GM12878 (cell line): ENCODE data around the gene OR10G2. TPM values are rescaled to one million over a fixed set of nuclear protein-coding genes. Genes with fewer than 3 reads are reported as not detected.

Experiments
- ATAC-seq: fragments of 200-7000 bp; cut with Tn5 transposase; 3 replicates; pipeline ENCODE4 v1.9.1; 2020; ENCODE audit warnings: mild to moderate bottlenecking, moderate library complexity
- BruUV-seq: library from RNA; stranded (reverse); fragments of 400-500 nt; replicated peaks from 2 replicates; lab custom pipeline; 2021; lab: Mats Ljungman, UMichigan
- CTCF ChIA-PET: fragments of 300-600 bp; sonication (Branson Sonifier 250); formaldehyde crosslinking; extraction: SDS; loops from one replicate; lab custom pipeline; 2021; ENCODE audit warnings: inconsistent platforms; lab: Yijun Ruan, JAX
- POLR2A ChIA-PET: fragments of 350-600 bp; formaldehyde crosslinking; extraction: SDS; loops from one replicate; lab custom pipeline; 2021; ENCODE audit warnings: inconsistent platforms; lab: Charles Lee
- RAD21 ChIA-PET: fragments of 300-600 bp; sonication (Branson Sonifier 250); formaldehyde crosslinking; loops from one replicate; lab custom pipeline; 2023; ENCODE audit warnings: antibody characterized with exemption; ENCODE audit not compliant: unreplicated experiment; lab: Charles Lee
- SMC1A ChIA-PET: fragments of 300-600 bp; sonication (Branson Sonifier 250); formaldehyde crosslinking; loops from one replicate; lab custom pipeline; 2023; ENCODE audit not compliant: unreplicated experiment, uncharacterized antibody; lab: Charles Lee
- DNase-seq: peaks from one replicate; pipeline ENCODE4 v3.0.0-alpha.2; 2011; ENCODE audit warnings: low read depth, low spot score
- FAIRE-seq: peaks from 3 replicates; lab custom pipeline; 2011; peaks lifted over from hg19 to GRCh38; lab: Jason Lieb, UNC
- H2AFZ ChIP-seq: 2 replicates; pipeline ENCODE4 v1.6.0; 2011; ENCODE audit warnings: low read depth, low read length, control low read depth; ENCODE audit not compliant: control insufficient read depth
- H3K27ac ChIP-seq: 2 replicates; pipeline ENCODE4 v1.5.1; 2011; ENCODE audit warnings: control low read depth; ENCODE audit not compliant: control insufficient read depth, insufficient read depth
- H3K27me3 ChIP-seq, 2 experiments: replicated peaks in 1 of 2; 2 replicates each; pipeline versions ENCODE4 v1.6.0 to v1.6.1; 2011; ENCODE audit warnings: low read length in 1 of 2; ENCODE audit not compliant: control insufficient read depth in 2 of 2, insufficient read depth in 2 of 2
- H3K36me3 ChIP-seq, 2 experiments: 2 replicates each; pipeline ENCODE4 v1.5.1; 2011; ENCODE audit warnings: low read length in 1 of 2; ENCODE audit not compliant: control insufficient read depth in 2 of 2, insufficient read depth in 2 of 2
- H3K4me1 ChIP-seq: 2 replicates; pipeline ENCODE4 v1.6.1; 2011; ENCODE audit warnings: mild to moderate bottlenecking, low read length, moderate library complexity, mixed read lengths; ENCODE audit not compliant: control insufficient read depth, insufficient read depth
- H3K4me2 ChIP-seq: 2 replicates; pipeline ENCODE4 v1.6.0; 2011; ENCODE audit warnings: control low read depth; ENCODE audit not compliant: control insufficient read depth, insufficient read depth
- H3K4me3 ChIP-seq: fragments of 200-600 bp; sonication (generic); 2 replicates; pipeline ENCODE4 v1.5.1; 2016
- H3K79me2 ChIP-seq: 2 replicates; pipeline ENCODE4 v1.6.0; 2011; ENCODE audit warnings: low read length; ENCODE audit not compliant: control insufficient read depth, insufficient read depth
- H3K9ac ChIP-seq: 2 replicates; pipeline ENCODE4 v1.8.0; 2011; ENCODE audit warnings: low read length, control low read depth, mixed read lengths; ENCODE audit not compliant: control insufficient read depth, insufficient read depth
- H3K9me3 ChIP-seq: replicated peaks from 3 replicates; pipeline ENCODE4 v1.5.1; 2011; ENCODE audit warnings: mild to moderate bottlenecking, low read length; ENCODE audit not compliant: control insufficient read depth, insufficient read depth
- H4K20me1 ChIP-seq: 2 replicates; pipeline ENCODE4 v1.6.0; 2011; ENCODE audit not compliant: control insufficient read depth, insufficient read depth
- ASH2L ChIP-seq: fragments of 300-600, 200-600 bp; sonication (generic); IDR thresholded peaks from 2 replicates; pipeline ENCODE4 v1.6.1; 2017; ENCODE audit warnings: low read depth, mild to moderate bottlenecking, borderline replicate concordance
- CBX5 ChIP-seq: sonication (generic); IDR thresholded peaks from 2 replicates; pipeline ENCODE4 v1.6.1; 2016; ENCODE audit warnings: low read depth, moderate library complexity, mild to moderate bottlenecking, inconsistent platforms
- EED ChIP-seq: sonication (generic); IDR thresholded peaks from 2 replicates; pipeline ENCODE4 v1.6.1; 2016; ENCODE audit warnings: antibody characterized with exemption, low read depth
- IRF4 ChIP-seq: IDR thresholded peaks from 2 replicates; pipeline ENCODE4 v1.6.1; 2011; ENCODE audit warnings: low read depth, low read length
- JUND ChIP-seq: IDR thresholded peaks from 2 replicates; pipeline ENCODE4 v1.6.1; 2012; ENCODE audit warnings: low read depth, mild to moderate bottlenecking, low read length, improper control_type of control experiment, moderate library complexity
- POLR2A ChIP-seq: IDR thresholded peaks from 2 replicates; pipeline ENCODE4 v1.6.1; 2011; ENCODE audit warnings: low read depth, mild to moderate bottlenecking, low read length
- PRDM15 ChIP-seq: fragments of 450-650 bp; formaldehyde crosslinking; IDR thresholded peaks from 2 replicates; pipeline ENCODE4 v1.4.0; 2020; ENCODE audit warnings: mild to moderate bottlenecking, moderate library complexity
- SPI1 ChIP-seq: IDR thresholded peaks from 2 replicates; pipeline ENCODE4 v1.6.1; 2011; ENCODE audit warnings: low read depth, mild to moderate bottlenecking, low read length, moderate library complexity, borderline replicate concordance; ENCODE audit not compliant: insufficient read depth
- SREBF2 ChIP-seq: IDR thresholded peaks from 2 replicates; pipeline ENCODE4 v1.6.1; 2012; ENCODE audit warnings: mild to moderate bottlenecking, low read length
- TBL1XR1 ChIP-seq: IDR thresholded peaks from 2 replicates; pipeline ENCODE4 v1.6.1; 2012; ENCODE audit warnings: low read depth, low read length, improper control_type of control experiment
- ZBTB40 ChIP-seq: fragments of 450-650 bp; IDR thresholded peaks from 2 replicates; pipeline ENCODE4 v1.6.1; 2016; ENCODE audit warnings: mild to moderate bottlenecking, moderate library complexity, borderline replicate concordance
- WGBS: methylation state at CpG from one replicate; pipeline ENCODE4 v1.1.6; 2016; ENCODE audit warnings: low lambda C conversion rate; ENCODE audit not compliant: insufficient replicate concordance, insufficient coverage; ENCODE audit errors: missing lambda C conversion rate; 5-methylcytosine and 5-hydroxymethylcytosine counted together
- in situ Hi-C: fragments of 300-500 bp; cut with MboI; formaldehyde crosslinking; loops from 9 replicates; pipeline ENCODE4 v1.14.3; 2018; ENCODE audit warnings: mixed read lengths
- intact Hi-C: fragments of 100-400 bp; cut with micrococcal nuclease; formaldehyde crosslinking; loops from one replicate; pipeline ENCODE4 v1.14.2; 2022; ENCODE audit not compliant: unreplicated experiment
- polyA plus RNA-seq, 11 experiments: library from polyadenylated mRNA; depleted of rRNA in 4 of 11; unstranded in 6 of 11; stranded (reverse) in 5 of 11; fragments of >200 nt; fragmentation: Nextera tagmentation in 4 of 11; fragmentation: Illumina TruSeq in 1 of 11; extraction: Ambion mirVana in 4 of 11; extraction: Trizol in 1 of 11; gene quantifications; 1 replicate in 1 of 11; 2 replicates in 10 of 11; pipeline versions ENCODE4 v1.2.1 to v1.2.3, GENCODE V29; 2011 to 2016; ENCODE audit warnings: inconsistent platforms in 2 of 11, missing spikeins in 2 of 11, low read depth in 1 of 11
- total RNA-seq, 4 experiments: library from RNA; depleted of rRNA in 3 of 4; stranded (reverse); fragments of >200 nt in 3 of 4; fragmentation: Illumina TruSeq in 1 of 4; extraction: Trizol in 1 of 4; gene quantifications; 2 replicates each; pipeline versions ENCODE4 v1.2.1 to v1.2.3, GENCODE V29; 2013 to 2021
- TF ChIP-seq, protein P1 (sequence below): fragments of 450-650 bp; IDR thresholded peaks from 2 replicates; pipeline ENCODE4 v1.6.1; 2017; ENCODE audit warnings: mild to moderate bottlenecking, low read depth, inconsistent platforms; ENCODE audit not compliant: poor library complexity, severe bottlenecking

OR10G2 gene
- total and polyA plus RNA-seq, 10 of the 15 experiments (the other 5 are each of a cell fraction or from before 2014, with no cell fraction given) = not detected

- Histone ChIP-seq H3K4me1 (no peaks in the 10 kb centered on the region), H3K9me3 (no peaks in the 10 kb centered on the region), H3K27me3 (no peaks in the 10 kb centered on the region), H4K20me1 (no peaks in the 10 kb centered on the region), H3K4me2 (no peak overlapping the region), H3K4me3 (no peak overlapping the region), H3K9ac (no peak overlapping the region), H3K27ac (no peak overlapping the region), H3K36me3 (no peaks in the 10 kb centered on the region), H2AFZ (no peak overlapping the region), H3K79me2 (no peaks in the 10 kb centered on the region)
- ATAC-seq = no peak
- SMC1A ChIA-PET = interaction anchor here (1.4 kb wide), 1 partner anchor 12 kb away, joined by 3 read pairs; no protein-coding TSS in a partner anchor
- DNase-seq = no peak
- FAIRE-seq = no peak
- TF ChIP-seq ZBTB40 (no peak), EED (no peak), IRF4 (no peak), JUND (no peak), POLR2A (no peak), SREBF2 (no peak), ASH2L (no peak), SPI1 (no peak), PRDM15 (CRISPR knock-in tag) (no peak), CBX5 (no peak), TBL1XR1 (no peak)
- TF ChIP-seq, protein P1, sequence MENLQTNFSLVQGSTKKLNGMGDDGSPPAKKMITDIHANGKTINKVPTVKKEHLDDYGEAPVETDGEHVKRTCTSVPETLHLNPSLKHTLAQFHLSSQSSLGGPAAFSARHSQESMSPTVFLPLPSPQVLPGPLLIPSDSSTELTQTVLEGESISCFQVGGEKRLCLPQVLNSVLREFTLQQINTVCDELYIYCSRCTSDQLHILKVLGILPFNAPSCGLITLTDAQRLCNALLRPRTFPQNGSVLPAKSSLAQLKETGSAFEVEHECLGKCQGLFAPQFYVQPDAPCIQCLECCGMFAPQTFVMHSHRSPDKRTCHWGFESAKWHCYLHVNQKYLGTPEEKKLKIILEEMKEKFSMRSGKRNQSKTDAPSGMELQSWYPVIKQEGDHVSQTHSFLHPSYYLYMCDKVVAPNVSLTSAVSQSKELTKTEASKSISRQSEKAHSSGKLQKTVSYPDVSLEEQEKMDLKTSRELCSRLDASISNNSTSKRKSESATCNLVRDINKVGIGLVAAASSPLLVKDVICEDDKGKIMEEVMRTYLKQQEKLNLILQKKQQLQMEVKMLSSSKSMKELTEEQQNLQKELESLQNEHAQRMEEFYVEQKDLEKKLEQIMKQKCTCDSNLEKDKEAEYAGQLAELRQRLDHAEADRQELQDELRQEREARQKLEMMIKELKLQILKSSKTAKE = no peak
- CTCF ChIA-PET = interaction anchor here (0.7 kb wide), 1 partner anchor 11 kb away, joined by 3 read pairs; no protein-coding TSS in a partner anchor
- 0% methylated on average over 1 of the region's 1 CpG for WGBS
- POLR2A ChIA-PET = no interaction called here
- in situ Hi-C loops = no loop called here
- RAD21 ChIA-PET = no interaction called here
- intact Hi-C loops = no loop called here
- no TSS peak for BruUV-seq
Observed at GRCh38 chr14:21652209-21652808, 17.6 kb upstream of the OR10G2 start.
